Type B pancreatic cell (in vitro differentiated cells): Measurements from ENCODE around the gene FLT1. TPM values are rescaled to one million over a fixed set of nuclear protein-coding genes. Genes with fewer than 3 reads are reported as not detected.

ENCODE experiments used
- DNase-seq: peaks from one replicate; pipeline ENCODE4 v3.0.0; 2021; ENCODE audit warnings: mixed read lengths; ENCODE audit not compliant: unreplicated experiment; ENCODE audit errors: extremely low spot score
- H3K27ac Mint-ChIP-seq: 2 replicates; pipeline ENCODE4 v1.8.0; 2021; ENCODE audit warnings: mild to moderate bottlenecking, mixed read lengths
- H3K27me3 Mint-ChIP-seq: 2 replicates; pipeline ENCODE4 v1.8.0; 2021; ENCODE audit warnings: mixed read lengths
- H3K36me3 Mint-ChIP-seq: 2 replicates; pipeline ENCODE4 v1.8.0; 2021; ENCODE audit warnings: mixed read lengths
- H3K4me1 Mint-ChIP-seq: one replicate; pipeline ENCODE4 v1.8.0; 2021; ENCODE audit warnings: mixed read lengths; ENCODE audit not compliant: unreplicated experiment
- H3K4me3 Mint-ChIP-seq: 2 replicates; pipeline ENCODE4 v1.8.0; 2021; ENCODE audit warnings: mild to moderate bottlenecking, mixed read lengths
- H3K9me3 Mint-ChIP-seq: 2 replicates; pipeline ENCODE4 v1.8.0; 2021; ENCODE audit warnings: mixed read lengths
- CTCF ChIP-seq: fragments of 200-600 bp; sonication (generic); conservative IDR thresholded peaks from 2 replicates; pipeline ENCODE4 v1.5.0; 2021; ENCODE audit warnings: antibody characterized with exemption, mild to moderate bottlenecking
- total RNA-seq: library from RNA; stranded (reverse); gene quantifications from 2 replicates; pipeline ENCODE4 v1.2.1, GENCODE V29; 2021; ENCODE audit warnings: low replicate concordance

FLT1 gene
- total RNA-seq, 1 donor from 2014 or later: 1.3 TPM

- Mint-ChIP-seq H3K27ac (no peak overlapping the region), H3K4me3 (no peak overlapping the region), H3K4me1 (no peaks in the 10 kb centered on the region), H3K27me3 (peaks cover 12% of the 10 kb centered on the region), H3K36me3 (no peaks in the 10 kb centered on the region), H3K9me3 (no peaks in the 10 kb centered on the region)
- TF ChIP-seq CTCF: no peak
- no peak for DNase-seq
Measured at GRCh38 chr13:28467034-28467433, 27.9 kb downstream of the FLT1 start.

GRCh38 chr13:28466151-28466550 lies 28.8 kb downstream of the FLT1 start:
- Mint-ChIP-seq H3K4me1 (no peaks in the 10 kb centered on the region), H3K27me3 (peaks cover 12% of the 10 kb centered on the region), H3K36me3 (no peaks in the 10 kb centered on the region), H3K4me3 (no peak overlapping the region), H3K9me3 (no peaks in the 10 kb centered on the region), H3K27ac (no peak overlapping the region)
- TF ChIP-seq CTCF: no peak
- DNase-seq: no peak

GRCh38 chr13:28464861-28465460 lies 30.0 kb downstream of the FLT1 start:
- Mint-ChIP-seq H3K4me1 (no peaks in the 10 kb centered on the region), H3K27ac (no peak overlapping the region), H3K9me3 (no peaks in the 10 kb centered on the region), H3K36me3 (no peaks in the 10 kb centered on the region), H3K4me3 (no peak overlapping the region), H3K27me3 (peaks cover 12% of the 10 kb centered on the region)
- DNase-seq: no peak
- no peak for TF ChIP-seq CTCF

GRCh38 chr13:28463481-28463880 lies 31.4 kb downstream of the FLT1 start:
- Mint-ChIP-seq H3K4me3 (no peak overlapping the region), H3K36me3 (no peaks in the 10 kb centered on the region), H3K27ac (no peak overlapping the region), H3K4me1 (no peaks in the 10 kb centered on the region), H3K9me3 (no peaks in the 10 kb centered on the region), H3K27me3 (peaks cover 16% of the 10 kb centered on the region)
- no peak for TF ChIP-seq CTCF
- DNase-seq: no peak

GRCh38 chr13:28459911-28460310 lies 35.0 kb downstream of the FLT1 start:
- Mint-ChIP-seq H3K27me3 (peaks cover 23% of the 10 kb centered on the region), H3K4me3 (no peak overlapping the region), H3K4me1 (no peaks in the 10 kb centered on the region), H3K36me3 (no peaks in the 10 kb centered on the region), H3K9me3 (no peaks in the 10 kb centered on the region), H3K27ac (no peak overlapping the region)
- no peak for TF ChIP-seq CTCF
- no peak for DNase-seq

- H3K9me3 Mint-ChIP-seq: no peaks in the 10 kb centered on the region
- no peak for DNase-seq
- no peak for TF ChIP-seq CTCF
- H3K4me3 Mint-ChIP-seq: no peak overlapping the region
- peaks cover 27% of the 10 kb centered on the region for H3K27me3 Mint-ChIP-seq
- H3K36me3 Mint-ChIP-seq: no peaks in the 10 kb centered on the region
- H3K27ac Mint-ChIP-seq: no peak overlapping the region
- H3K4me1 Mint-ChIP-seq: no peaks in the 10 kb centered on the region
Measured at GRCh38 chr13:28458608-28459007, 36.3 kb downstream of the FLT1 start.
